GM21786 (cell line): ENCODE measurements around the gene CD8A.
"Not testable (repeated sequence)": the region's sequence is repeated elsewhere in the genome, so short reads cannot be mapped to it uniquely, and the experiment has no call there.

Experiments used
- ATAC-seq: cut with Tn5 transposase; IDR thresholded peaks from one replicate; pipeline ENCODE4 v1.9.1; 2021; ENCODE audit not compliant: unreplicated experiment

CD8A gene

DNA sequence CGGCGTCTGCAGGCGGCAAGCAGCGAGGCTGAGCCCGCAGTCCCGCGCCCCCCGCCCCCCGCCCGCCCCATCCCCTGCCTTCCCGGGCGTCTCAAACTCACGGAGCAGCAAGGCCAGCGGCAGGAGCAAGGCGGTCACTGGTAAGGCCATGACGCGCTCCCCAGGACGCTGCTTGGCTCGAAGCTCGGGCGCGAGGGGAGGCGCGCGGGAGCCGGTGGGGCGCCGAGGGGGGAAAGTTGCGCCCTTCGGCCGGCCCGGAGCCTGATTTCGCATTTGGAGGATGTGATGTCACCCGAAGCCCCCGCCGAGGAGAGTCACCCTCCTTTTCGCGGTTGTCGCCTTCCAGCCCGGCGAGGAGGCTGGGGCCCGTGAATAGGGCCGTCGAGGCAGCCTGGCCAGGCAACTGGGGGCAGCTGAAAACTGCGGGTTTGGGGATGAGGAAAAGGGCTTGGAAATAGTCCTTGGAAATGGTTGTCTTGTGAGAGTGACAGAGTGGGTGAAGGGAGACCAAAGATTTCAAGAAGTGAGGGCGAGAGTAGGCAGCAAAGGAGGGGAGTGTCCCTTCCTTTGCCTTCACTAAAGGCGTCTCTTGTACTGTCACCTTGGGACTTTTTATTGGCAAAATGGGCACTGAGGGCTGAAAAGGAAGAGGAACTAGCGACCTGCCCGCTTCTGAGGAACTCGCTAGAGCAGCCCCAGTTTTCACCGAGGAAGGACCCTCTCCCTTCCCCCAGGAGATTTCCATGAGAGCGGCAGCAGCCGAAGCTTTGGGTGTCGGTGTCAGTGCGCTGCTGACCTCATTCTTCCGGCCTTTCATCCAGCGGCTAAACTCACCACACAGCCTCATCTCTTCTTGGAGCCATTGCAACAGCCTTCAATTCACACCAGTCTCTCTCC, at the start of gene CD8A:
TSS of gene CD8A (minus strand) at position 238 of the 897 bp plus-strand sequence. CDS start at position 150, 88 bp downstream.
- ATAC-seq = no peak

- ATAC-seq = not testable (repeated sequence)
These were observed 49.3 kb upstream of the CD8A start for GRCh38 chr2:86839871-86840548.

DNA sequence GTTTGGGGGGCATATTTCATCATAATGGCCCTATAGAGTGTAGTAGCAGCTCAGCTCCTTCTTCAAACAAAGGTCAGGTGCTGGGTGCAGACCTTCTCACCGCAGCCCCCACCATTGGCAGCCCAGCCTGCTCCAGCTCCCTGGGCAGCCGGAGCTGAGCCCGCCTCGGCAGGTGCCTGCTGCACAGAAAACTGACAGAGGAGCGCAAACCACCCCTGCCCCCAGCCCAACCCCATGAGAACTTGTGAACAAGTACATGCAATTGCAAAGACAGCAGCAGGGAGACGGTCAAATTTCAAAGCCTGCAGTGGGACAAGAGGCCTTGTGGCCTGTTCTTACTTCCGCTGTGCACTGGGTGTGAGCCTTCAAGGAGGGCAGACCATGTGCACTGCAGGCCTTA, 48.7 kb upstream of the CD8A start:
- not testable (repeated sequence) for ATAC-seq

DNA sequence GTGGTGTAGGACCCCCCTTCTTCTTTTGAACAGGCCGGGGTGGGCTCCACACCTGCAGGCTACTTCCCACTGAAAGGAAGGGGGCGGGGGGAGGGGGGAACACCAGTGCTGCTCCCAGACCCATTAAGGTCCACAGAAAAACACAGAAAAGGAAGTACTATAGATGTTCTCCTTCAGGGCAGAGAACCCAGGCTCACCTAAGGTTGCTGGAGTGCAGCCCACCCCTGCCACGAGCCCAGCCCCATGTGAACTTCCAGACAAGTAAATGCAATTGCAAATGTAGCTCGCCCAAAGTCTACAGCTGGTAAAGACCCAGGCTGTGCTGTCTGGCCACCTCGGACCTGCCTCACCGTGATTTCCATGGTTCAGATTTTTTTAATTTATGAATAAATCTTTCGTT, 47.0 kb upstream of the CD8A start:
- not testable (repeated sequence) for ATAC-seq

GRCh38 chr2:86836915-86837695, 46.4 kb upstream of the CD8A start:
- not testable (repeated sequence) for ATAC-seq

DNA sequence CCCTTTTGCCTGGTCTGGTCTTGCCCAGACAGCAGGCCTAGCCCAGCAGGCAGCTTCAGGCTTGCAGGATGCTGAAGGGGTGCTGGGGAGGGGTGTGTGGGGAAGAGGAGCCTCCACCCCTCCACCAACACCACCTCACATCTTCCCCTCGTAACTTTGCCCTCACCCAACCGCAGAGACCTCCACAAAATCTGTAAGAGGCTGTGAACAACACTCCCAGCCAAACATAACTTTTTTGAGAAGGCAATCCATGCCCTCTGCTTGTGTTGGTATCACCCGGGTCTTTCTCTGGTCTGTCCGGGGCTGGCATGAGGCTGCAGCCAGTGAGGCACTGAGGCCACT, 44.8 kb upstream of the CD8A start:
- not testable (repeated sequence) for ATAC-seq

- ATAC-seq = no peak
These were observed 42.6 kb upstream of the CD8A start for GRCh38 chr2:86833315-86833714.

DNA sequence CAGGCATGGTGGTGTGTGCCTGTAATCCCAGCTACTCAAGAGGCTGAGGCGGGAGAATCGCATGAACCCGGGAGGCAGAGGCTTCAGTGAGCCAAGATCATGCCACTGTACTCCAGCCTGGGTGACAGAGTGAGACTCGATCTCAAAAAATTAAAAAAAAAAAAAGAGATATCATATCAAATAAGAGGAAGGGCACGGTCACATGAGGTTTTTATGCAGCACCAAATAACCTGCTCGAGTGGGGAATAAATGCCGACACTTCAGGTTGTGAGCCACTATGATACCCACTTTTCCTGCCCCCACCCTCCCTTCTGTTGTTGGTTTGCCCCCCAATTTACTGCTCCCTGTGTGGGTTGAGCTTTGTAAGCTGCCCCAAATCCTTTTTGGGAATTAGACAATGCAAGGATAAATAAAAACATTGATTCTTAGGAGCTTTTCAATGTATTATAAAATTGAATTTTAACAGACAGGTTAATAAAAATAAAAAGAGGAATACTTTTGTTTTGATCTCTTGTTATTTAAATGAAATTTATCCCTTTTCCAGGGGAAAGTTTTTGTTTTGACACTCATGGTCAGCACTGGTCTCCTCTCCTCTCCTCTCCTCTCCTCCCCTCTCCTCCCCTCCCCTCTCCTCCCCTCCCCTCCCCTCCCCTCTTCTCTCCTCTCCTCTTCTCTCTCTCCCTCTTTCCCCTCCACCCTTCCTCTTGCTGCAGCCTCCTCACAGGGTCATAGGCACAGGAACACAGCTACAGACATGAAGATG, 41.8 kb upstream of the CD8A start:
- no peak for ATAC-seq

DNA sequence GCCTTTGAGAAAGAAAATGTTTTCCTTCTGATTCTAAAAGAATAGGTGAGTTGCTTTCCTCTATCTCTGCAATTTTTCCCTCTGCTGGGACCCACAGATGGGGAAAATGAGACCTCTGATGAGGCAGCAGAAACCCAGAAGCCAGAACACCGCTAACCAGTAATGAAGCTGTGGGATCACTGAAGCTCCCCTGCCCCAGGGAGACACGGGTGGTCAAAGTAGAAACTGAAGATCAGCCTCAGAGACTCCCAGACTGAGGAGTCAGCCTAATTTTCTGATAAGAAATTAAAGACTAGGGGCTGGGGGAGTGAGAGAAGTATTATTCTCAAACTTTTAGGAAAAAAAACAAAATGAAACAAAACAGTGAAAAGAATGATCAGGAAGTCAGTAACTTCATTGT, 40.8 kb upstream of the CD8A start:
- ATAC-seq = no peak

DNA sequence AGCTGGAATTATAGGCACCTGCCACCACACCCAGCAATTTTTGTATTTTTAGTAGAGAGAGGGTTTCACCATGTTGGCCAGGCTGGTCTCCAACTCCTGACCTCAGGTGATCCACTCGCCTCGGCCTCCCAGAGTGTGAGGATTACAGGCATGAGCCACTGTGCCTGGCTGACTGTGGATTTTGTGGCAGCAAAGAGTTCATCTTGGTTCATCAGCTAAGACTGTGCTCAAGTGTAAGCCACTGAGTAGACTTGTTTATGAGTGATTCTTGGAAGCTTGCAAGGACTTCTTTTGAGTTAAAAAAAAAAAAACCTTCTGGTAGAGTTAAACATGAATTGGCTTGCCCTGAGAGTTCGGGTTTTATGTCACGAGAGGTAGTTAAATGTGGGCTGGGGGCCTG, 36.2 kb upstream of the CD8A start:
- ATAC-seq = no peak

- no peak for ATAC-seq
These were observed 35.1 kb upstream of the CD8A start for GRCh38 chr2:86825693-86826381.

- no peak for ATAC-seq
These were observed 34.5 kb upstream of the CD8A start for GRCh38 chr2:86825036-86825692.

DNA sequence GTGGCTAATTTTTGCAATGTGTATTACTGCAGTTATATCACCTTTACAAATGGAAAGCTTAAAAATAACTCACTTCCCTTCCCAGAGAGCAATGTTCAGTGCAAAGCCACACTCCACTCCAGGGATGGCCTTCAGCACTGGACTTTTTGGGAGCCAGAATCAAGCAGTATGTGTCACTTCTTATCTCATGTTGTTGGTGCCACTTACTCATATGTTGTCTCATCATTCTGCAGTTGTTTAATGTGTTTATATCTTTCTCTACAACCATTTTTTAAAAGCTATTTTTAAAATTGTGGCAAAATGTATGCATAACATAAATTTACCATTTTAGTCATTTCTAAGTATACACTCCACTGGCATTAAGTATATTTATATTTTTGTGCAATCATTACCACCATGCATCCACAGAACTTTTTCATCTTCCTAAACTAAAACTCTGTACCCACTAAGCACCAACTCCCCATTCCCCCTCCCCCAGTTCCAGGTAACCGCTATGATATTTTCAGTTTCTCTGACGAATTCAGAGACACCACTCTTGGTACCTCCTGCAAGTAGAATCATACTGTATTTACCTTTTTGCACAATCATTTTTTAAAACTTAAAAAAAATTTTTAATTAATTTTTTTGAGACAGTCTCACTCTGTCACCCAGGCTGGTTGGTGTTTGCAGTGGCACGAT, 32.1 kb upstream of the CD8A start:
- ATAC-seq = no peak

- ATAC-seq = no peak
These were observed 31.1 kb upstream of the CD8A start for GRCh38 chr2:86821842-86822241.

DNA sequence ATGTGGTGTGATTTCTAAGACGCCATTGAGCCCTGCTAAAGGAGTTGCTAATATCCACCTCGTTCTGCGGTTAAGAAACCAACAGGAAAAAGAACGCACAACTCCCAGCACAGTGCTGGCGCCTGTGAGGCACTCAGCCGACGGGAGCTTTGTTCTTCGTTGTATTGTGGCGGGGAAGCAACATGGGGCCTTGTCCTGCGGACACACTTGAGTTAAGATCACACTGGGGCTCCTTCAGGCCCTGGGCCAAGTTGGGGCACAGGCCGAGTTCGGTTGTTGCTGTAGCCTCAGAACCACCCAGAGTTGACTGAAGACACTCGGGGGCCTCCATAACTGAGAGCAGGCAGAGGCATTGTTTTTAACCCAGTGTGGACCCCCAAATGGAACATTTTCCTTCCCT, 30.6 kb upstream of the CD8A start:
- ATAC-seq = no peak

GRCh38 chr2:86818957-86819356, 28.2 kb upstream of the CD8A start:
- no peak for ATAC-seq

DNA sequence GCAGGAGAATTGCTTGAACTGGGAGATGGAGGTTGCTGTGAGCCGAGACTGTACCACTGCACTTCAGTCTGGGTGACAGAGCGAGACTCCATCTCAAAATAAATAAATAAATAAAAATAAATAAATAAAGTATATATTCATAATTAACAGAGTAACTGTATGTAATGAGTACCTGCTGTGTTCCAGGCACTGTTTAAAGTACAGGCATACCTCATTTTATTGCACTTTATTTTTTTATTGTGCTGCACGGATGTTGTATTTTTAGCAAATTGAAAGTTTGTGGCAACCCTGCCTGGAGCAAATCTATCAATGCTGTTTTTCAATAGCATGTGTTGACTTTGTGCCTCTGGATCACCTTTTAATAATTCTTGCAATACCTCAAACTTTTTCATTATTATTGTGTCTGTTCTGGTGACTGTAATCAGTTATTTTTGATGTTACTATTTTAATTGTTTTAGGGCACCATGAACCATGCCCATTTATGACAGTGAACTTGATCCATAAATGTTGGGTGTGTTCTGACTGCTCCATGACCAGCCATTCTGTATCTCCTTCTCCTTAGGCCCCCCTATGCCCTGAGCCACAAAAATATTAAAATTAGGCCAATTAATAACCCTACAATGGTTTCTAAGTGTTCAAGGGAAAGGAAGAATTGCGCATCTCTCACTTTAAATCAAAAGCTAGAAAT, 27.5 kb upstream of the CD8A start:
- no peak for ATAC-seq

GRCh38 chr2:86815611-86816010, 24.9 kb upstream of the CD8A start:
- ATAC-seq = no peak
